Cardiac muscle cell (in vitro differentiated cells and primary cell): ENCODE results near the gene TUBG1. TPM values are rescaled to one million over a fixed set of nuclear protein-coding genes. Genes with fewer than 3 reads are reported as not detected.
A peak's percentile ranks its signal among the peaks of the same experiment; 100 is the strongest.
"Not testable (repeated sequence)": the region's sequence is repeated elsewhere in the genome, so short reads cannot be mapped to it uniquely, and the experiment has no call there.

ENCODE experiments used
- DNase-seq, 2 donors: peaks; one replicate each; pipeline versions ENCODE4 v3.0.0 to v3.0.0-alpha.2; 2010 to 2017; ENCODE audit warnings: low read depth in 1 of 2, low spot score in 1 of 2
- H3K27ac ChIP-seq: fragments of 200-600 bp; sonication (generic); 2 replicates; pipeline ENCODE4 v1.5.1; 2016
- H3K27me3 ChIP-seq: fragments of 200-600 bp; sonication (generic); 2 replicates; pipeline ENCODE4 v1.6.0; 2016; ENCODE audit warnings: control low read depth
- H3K36me3 ChIP-seq: fragments of 200-600 bp; sonication (generic); 2 replicates; pipeline ENCODE4 v1.5.1; 2016; ENCODE audit warnings: control low read depth
- H3K4me1 ChIP-seq: fragments of 200-600 bp; sonication (generic); 2 replicates; pipeline ENCODE4 v1.8.1; 2017; ENCODE audit warnings: low read depth, mild to moderate bottlenecking, mixed run types
- H3K4me3 ChIP-seq: fragments of 200-600 bp; sonication (generic); 2 replicates; pipeline ENCODE4 v1.5.1; 2016; ENCODE audit warnings: mild to moderate bottlenecking
- H3K9me3 ChIP-seq: fragments of 200-600 bp; sonication (generic); 2 replicates; pipeline ENCODE4 v1.5.1; 2017; ENCODE audit warnings: low read depth, mild to moderate bottlenecking, control low read depth
- CTCF ChIP-seq: IDR thresholded peaks from 2 replicates; pipeline ENCODE4 v1.5.1; 2012; ENCODE audit warnings: low read depth, mild to moderate bottlenecking, low read length
- polyA plus RNA-seq: library from polyadenylated mRNA; unstranded; fragments of >200 nt; fragmentation: Nextera tagmentation; extraction: Ambion mirVana; gene quantifications from 2 replicates; pipeline ENCODE4 v1.2.1, GENCODE V29; 2016
- total RNA-seq: library from RNA; depleted of rRNA; stranded (reverse); fragments of >200 nt; gene quantifications from 2 replicates; pipeline ENCODE4 v1.2.3, GENCODE V29; 2016

Gene TUBG1
- total and polyA plus RNA-seq, 2 experiments from 2014 or later = 97.2 to 177 TPM

DNA sequence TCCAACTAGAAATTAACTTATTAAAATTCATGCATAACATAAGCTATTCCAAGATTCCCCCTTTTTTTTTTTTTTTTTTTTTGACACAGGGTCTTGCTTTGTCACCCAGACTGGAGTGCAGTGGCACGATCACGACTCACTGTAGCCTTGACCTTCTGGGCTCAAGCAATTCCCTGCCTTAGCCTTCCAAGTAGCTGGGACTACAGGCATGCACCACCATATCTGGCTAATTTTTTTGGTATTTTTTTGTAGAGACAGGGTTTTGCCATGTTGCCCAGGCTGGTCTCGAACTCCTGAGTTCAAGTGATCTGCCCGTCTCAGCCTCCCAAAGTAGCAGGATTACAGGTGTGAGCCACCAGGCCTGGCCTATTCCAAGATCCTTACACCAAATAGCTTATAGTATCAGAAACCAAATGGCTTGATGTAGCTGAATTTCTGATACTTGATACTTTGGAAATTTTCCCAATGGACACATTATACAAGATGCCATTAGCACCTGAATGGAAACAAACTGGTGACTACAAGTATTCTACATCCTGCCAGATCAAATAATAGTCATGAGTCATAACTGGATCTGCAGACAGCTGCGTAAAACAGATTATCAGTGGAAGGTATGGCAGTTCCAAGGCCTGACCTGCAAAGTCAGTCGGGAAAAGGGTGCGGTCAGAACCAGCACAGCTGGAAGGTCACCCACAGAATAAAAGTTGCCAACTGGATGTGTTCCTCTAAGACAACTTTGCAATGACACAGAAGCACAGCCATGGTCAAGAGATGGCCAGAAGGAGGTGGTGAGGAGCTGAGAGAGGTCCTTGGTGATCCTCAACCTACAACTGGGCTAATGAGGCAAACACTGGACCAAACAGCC is 14.5 kb downstream of the TUBG1 start:
- Histone ChIP-seq H3K4me1 (peaks cover 4% of the 10 kb centered on the region), H3K27ac (no peak overlapping the region), H3K27me3 (no peaks in the 10 kb centered on the region), H3K4me3 (no peak overlapping the region), H3K36me3 (no peaks in the 10 kb centered on the region), H3K9me3 (no peaks in the 10 kb centered on the region)
- no peak for TF ChIP-seq CTCF
- DNase-seq = no peak

DNA sequence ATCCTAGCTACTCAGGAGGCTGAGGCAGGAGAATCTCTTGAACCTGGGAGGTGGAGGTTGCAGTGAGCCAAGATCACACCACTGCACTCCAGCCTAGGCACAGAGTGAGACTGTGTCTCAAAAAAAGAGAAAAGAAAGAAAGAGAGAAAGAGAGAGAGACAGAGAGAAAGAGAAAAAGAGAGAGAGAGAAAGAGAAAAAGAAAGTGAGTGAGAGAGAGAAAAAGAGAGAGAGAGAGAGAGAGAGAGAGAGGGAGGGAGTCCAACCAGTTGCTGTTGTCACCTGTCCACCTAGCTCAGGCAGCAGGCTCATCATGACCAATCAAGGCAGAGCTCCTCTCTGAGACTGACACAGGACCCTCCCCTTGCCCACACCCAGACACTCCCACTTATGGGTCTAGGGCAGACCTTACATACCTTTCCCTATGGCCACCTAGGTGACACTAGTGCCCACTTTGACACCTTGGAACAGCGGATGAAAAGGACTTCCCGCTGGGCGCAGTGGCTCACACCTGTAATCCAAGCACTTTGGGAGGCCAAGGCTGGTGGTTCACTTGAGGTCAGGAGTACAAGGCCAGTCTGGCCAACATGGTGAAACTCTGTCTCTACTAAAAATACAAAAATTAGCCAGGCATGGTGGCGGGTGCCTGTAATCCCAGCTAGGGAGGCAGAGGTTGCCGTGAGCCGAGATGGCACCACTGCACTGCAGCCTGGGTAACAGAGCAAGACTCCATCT is 17.7 kb downstream of the TUBG1 start:
- not testable (repeated sequence) for H3K4me1 ChIP-seq, H3K27me3 ChIP-seq, H3K9me3 ChIP-seq, H3K27ac ChIP-seq, DNase-seq, H3K36me3 ChIP-seq, H3K4me3 ChIP-seq

DNA sequence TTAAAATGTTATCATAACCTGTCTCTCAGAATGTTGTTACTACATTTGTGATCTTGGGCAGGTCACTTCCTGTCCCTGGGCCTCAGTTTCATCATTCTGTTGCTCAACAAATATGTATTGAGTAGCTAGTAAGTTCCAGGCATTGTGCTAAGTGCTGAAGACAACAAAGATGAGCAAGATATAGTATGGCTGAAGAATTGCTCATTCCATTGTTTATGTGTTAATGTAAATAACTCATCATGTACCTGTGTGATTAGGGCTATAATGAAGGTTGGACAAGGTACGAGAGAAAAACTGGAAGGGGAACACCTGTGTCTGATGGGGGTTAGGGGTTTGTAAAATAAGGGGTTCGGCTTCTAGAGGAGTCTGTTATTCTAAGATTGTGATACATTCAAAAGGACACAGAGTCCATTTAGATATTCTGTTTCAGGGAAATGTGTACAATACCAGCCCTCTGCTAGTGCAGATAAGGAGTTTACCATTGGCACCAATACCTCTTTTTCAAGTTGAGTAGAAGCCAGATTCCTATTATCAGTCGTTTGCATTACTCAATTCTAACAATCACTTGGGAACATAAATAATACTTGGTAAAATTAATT is 20.0 kb downstream of the TUBG1 start:
- H3K4me3 ChIP-seq = no peak overlapping the region
- no peaks in the 10 kb centered on the region for H3K9me3 ChIP-seq
- H3K4me1 ChIP-seq = no peaks in the 10 kb centered on the region
- H3K27me3 ChIP-seq = no peaks in the 10 kb centered on the region
- DNase-seq = peak in 1 of 2 donors; percentile 34
- no peak for TF ChIP-seq CTCF
- no peak overlapping the region for H3K27ac ChIP-seq
- H3K36me3 ChIP-seq = no peaks in the 10 kb centered on the region

GRCh38 chr17:42632949-42633444 is 23.5 kb downstream of the TUBG1 start:
- peak overlapping the region; percentile 81 for H3K27ac ChIP-seq
- no peak for TF ChIP-seq CTCF

DNA sequence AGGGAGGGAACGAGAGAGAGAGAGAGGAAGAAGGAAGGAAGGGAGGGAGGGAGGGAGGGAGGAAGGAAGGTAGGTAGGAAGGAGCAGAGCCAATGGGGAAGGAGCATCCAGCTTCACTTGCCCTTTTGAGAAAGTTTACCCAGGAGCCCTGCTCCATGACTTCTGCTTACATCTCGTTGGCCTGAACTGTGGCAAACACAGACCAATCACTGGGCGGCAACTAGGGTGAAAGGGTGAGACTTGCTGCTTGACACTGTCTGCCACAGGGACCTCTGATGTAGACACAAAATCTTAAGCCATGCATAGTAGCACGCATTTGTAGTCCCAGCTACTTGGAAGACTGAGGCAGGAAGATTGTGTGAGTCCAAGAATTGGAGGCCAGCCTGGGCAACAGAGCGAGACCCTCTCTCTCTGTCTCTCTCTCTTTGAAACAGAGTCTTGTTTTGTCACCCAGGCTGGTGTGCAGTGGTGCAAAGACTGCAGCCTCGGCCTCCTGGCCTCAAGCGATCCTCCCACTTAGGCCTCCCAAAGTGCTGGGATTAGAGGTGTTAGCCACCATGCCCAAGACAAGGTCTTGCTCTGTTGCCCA is 30.1 kb downstream of the TUBG1 start:
- Histone ChIP-seq H3K27ac (no peak overlapping the region), H3K27me3 (no peaks in the 10 kb centered on the region), H3K4me3 (no peak overlapping the region), H3K9me3 (no peaks in the 10 kb centered on the region), H3K36me3 (no peaks in the 10 kb centered on the region), H3K4me1 (no peaks in the 10 kb centered on the region)
- no peak for TF ChIP-seq CTCF
- no peak for DNase-seq

More at GRCh38 chr17:42632949-42633444, 23.5 kb downstream of the TUBG1 start:
- H3K4me3 ChIP-seq = no peak overlapping the region
- no peaks in the 10 kb centered on the region for H3K4me1 ChIP-seq
- H3K9me3 ChIP-seq = no peaks in the 10 kb centered on the region
- H3K36me3 ChIP-seq = no peaks in the 10 kb centered on the region
- DNase-seq = no peak
- no peaks in the 10 kb centered on the region for H3K27me3 ChIP-seq
